Neural progenitor cell (in vitro differentiated cells): ENCODE data around the gene SNX9.
A peak's percentile ranks its signal among the peaks of the same experiment; 100 is the strongest.

ENCODE experiments used
- EZH2 ChIP-seq: fragments of 200-600 bp; sonication (generic); IDR thresholded peaks from 2 replicates; pipeline ENCODE4 v1.6.1; 2017; ENCODE audit warnings: antibody characterized with exemption, mild to moderate bottlenecking, moderate library complexity
- EZH2phosphoT487 ChIP-seq: fragments of 200-600 bp; sonication (generic); IDR thresholded peaks from 2 replicates; pipeline ENCODE4 v1.6.1; 2017; ENCODE audit warnings: antibody characterized with exemption
- TF ChIP-seq, protein P1 (sequence below): fragments of 200-600 bp; sonication (generic); IDR thresholded peaks from 2 replicates; pipeline ENCODE4 v1.5.1; 2017; ENCODE audit warnings: antibody characterized with exemption, mild to moderate bottlenecking

DNA sequence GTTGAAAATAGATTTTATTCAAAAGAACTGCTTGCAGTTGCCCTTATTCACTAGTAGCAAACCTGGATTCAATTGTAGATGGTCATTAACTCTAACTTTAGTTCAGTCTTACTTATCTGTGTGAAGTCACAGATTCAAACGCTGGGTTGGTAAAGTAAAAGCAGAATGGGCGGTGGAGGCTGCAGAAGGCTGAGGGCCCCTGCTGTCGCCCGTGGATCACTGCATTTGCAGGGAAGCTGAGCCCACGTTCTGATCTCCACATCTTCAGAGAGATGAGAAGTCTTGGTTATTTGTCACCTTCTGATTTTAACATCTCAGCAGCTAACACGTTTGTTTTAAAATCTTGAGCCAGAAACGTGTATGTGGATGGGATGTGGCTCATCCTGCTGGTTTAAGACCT, 75.1 kb downstream of the SNX9 start:
- TF ChIP-seq, protein P1, sequence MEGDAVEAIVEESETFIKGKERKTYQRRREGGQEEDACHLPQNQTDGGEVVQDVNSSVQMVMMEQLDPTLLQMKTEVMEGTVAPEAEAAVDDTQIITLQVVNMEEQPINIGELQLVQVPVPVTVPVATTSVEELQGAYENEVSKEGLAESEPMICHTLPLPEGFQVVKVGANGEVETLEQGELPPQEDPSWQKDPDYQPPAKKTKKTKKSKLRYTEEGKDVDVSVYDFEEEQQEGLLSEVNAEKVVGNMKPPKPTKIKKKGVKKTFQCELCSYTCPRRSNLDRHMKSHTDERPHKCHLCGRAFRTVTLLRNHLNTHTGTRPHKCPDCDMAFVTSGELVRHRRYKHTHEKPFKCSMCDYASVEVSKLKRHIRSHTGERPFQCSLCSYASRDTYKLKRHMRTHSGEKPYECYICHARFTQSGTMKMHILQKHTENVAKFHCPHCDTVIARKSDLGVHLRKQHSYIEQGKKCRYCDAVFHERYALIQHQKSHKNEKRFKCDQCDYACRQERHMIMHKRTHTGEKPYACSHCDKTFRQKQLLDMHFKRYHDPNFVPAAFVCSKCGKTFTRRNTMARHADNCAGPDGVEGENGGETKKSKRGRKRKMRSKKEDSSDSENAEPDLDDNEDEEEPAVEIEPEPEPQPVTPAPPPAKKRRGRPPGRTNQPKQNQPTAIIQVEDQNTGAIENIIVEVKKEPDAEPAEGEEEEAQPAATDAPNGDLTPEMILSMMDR, result peak; percentile 30
- TF ChIP-seq EZH2, result no peak
- TF ChIP-seq EZH2phosphoT487, result no peak
